Keratinocyte (primary cell): ENCODE measurements around the gene IER3. TPM values are rescaled to one million over a fixed set of nuclear protein-coding genes. Genes with fewer than 3 reads are reported as not detected.

ENCODE experiments used
- DNase-seq: peaks from one replicate; pipeline ENCODE4 v3.0.0-alpha.2; 2011; ENCODE audit warnings: low read depth, missing footprints, low spot score
- FAIRE-seq: peaks from 2 replicates; lab custom pipeline; 2011; peaks lifted over from hg19 to GRCh38; lab: Jason Lieb, UNC
- H2AFZ ChIP-seq: 2 replicates; pipeline ENCODE4 v1.6.0; 2012; ENCODE audit warnings: low read length, control low read depth, inconsistent platforms; ENCODE audit not compliant: control insufficient read depth
- H3K27ac ChIP-seq: 2 replicates; pipeline ENCODE4 v1.5.1; 2011; ENCODE audit warnings: low read length; ENCODE audit not compliant: control insufficient read depth, insufficient read depth
- H3K27me3 ChIP-seq: 3 replicates; pipeline ENCODE4 v1.6.0; 2011; ENCODE audit warnings: low read length; ENCODE audit not compliant: control insufficient read depth, insufficient read depth; ENCODE audit errors: extremely low read depth
- H3K36me3 ChIP-seq, 2 experiments: 2 replicates in 1 of 2; 3 replicates in 1 of 2; pipeline ENCODE4 v1.5.1; 2011; ENCODE audit warnings: low read length in 2 of 2, mild to moderate bottlenecking in 1 of 2; ENCODE audit not compliant: control insufficient read depth in 2 of 2, insufficient read depth in 2 of 2; ENCODE audit errors: extremely low read depth in 1 of 2
- H3K4me1 ChIP-seq: 3 replicates; pipeline ENCODE4 v1.5.1; 2011; ENCODE audit warnings: low read length; ENCODE audit not compliant: control insufficient read depth, insufficient read depth; ENCODE audit errors: extremely low read depth
- H3K4me2 ChIP-seq: 3 replicates; pipeline ENCODE4 v1.6.0; 2011; ENCODE audit warnings: low read depth, low read length; ENCODE audit not compliant: control insufficient read depth, insufficient read depth; ENCODE audit errors: extremely low read depth
- H3K4me3 ChIP-seq, 3 experiments: fragments of 200-600 bp in 1 of 3; sonication (generic) in 1 of 3; 2 replicates in 2 of 3; 3 replicates in 1 of 3; pipeline ENCODE4 v1.5.1; 2011 to 2016; ENCODE audit warnings: low read length in 3 of 3, mild to moderate bottlenecking in 3 of 3, control low read depth in 2 of 3, inconsistent platforms in 1 of 3, low read depth in 1 of 3, mixed read lengths in 1 of 3, mixed run types in 1 of 3, moderate library complexity in 1 of 3; ENCODE audit not compliant: control insufficient read depth in 2 of 3, insufficient read depth in 2 of 3; ENCODE audit errors: extremely low read depth in 1 of 3
- H3K79me2 ChIP-seq: 2 replicates; pipeline ENCODE4 v1.6.0; 2012; ENCODE audit warnings: low read length; ENCODE audit not compliant: control insufficient read depth, insufficient read depth
- H3K9ac ChIP-seq: 3 replicates; pipeline ENCODE4 v1.6.0; 2011; ENCODE audit warnings: low read length; ENCODE audit not compliant: control insufficient read depth, insufficient read depth; ENCODE audit errors: extremely low read depth
- H3K9me1 ChIP-seq: 3 replicates; pipeline ENCODE4 v1.6.0; 2011; ENCODE audit warnings: low read length; ENCODE audit not compliant: control insufficient read depth, insufficient read depth; ENCODE audit errors: extremely low read depth
- H3K9me3 ChIP-seq: 2 replicates; pipeline ENCODE4 v1.5.1; 2012; ENCODE audit warnings: low read depth, low read length; ENCODE audit not compliant: control insufficient read depth
- H4K20me1 ChIP-seq: 3 replicates; pipeline ENCODE4 v1.6.0; 2011; ENCODE audit warnings: low read length; ENCODE audit not compliant: control insufficient read depth, insufficient read depth; ENCODE audit errors: extremely low read depth
- CTCF ChIP-seq, 3 experiments: IDR thresholded peaks in 1 of 3; conservative IDR thresholded peaks in 1 of 3; optimal IDR thresholded peaks in 1 of 3; 2 replicates in 2 of 3; 3 replicates in 1 of 3; pipeline versions ENCODE3 to v1.5.1; 2011; ENCODE audit warnings: low read length in 3 of 3, mild to moderate bottlenecking in 3 of 3, moderate library complexity in 2 of 3, control low read depth in 1 of 3, inconsistent platforms in 1 of 3; ENCODE audit not compliant: insufficient read depth in 2 of 3; ENCODE audit errors: extremely low read depth in 1 of 3
- EZH2 ChIP-seq: IDR thresholded peaks from one replicate; pipeline ENCODE4 v1.6.1; 2012; ENCODE audit warnings: inconsistent platforms, mild to moderate bottlenecking, low read length, moderate library complexity
- dilution Hi-C: fragments of 300-500 bp; cut with MboI; formaldehyde crosslinking; loops from one replicate; pipeline ENCODE4 v1.7.0; 2020; ENCODE audit warnings: low sequenced_read_pairs; ENCODE audit not compliant: extremely low pct_ligation_motif_present
- polyA plus RNA-seq, 5 experiments: library from polyadenylated mRNA; depleted of rRNA in 3 of 5; stranded (reverse) in 3 of 5; stranded (forward) in 1 of 5; unstranded in 1 of 5; fragments of >200 nt; gene quantifications; 1 replicate in 1 of 5; 2 replicates in 3 of 5; 3 replicates in 1 of 5; pipeline versions ENCODE4 v1.2.1 to v1.2.3, GENCODE V29; 2011 to 2012; ENCODE audit warnings: missing spikeins in 2 of 5, low read depth in 1 of 5, low replicate concordance in 1 of 5
- small RNA-seq, 3 experiments: library from RNA; depleted of rRNA; stranded (forward); fragments of <200 nt; gene quantifications; one replicate each; pipeline ENCODE3, GENCODE V24; 2012; ENCODE audit warnings: low read depth in 3 of 3, low replicate concordance in 1 of 3; ENCODE audit not compliant: insufficient read length in 3 of 3

The IER3 gene
- polyA plus RNA-seq, 1 donor (not counting 4 experiments of a cell fraction or from before 2014, with no cell fraction given), result 277 TPM

GRCh38 chr6:30700340-30700739 lies 44.0 kb downstream of the IER3 start:
- no peak overlapping the region for H3K9ac ChIP-seq
- no peaks in the 10 kb centered on the region for H3K9me1 ChIP-seq
- peaks cover 6 to 8% of the 10 kb centered on the region in 2 experiments for H3K36me3 ChIP-seq
- dilution Hi-C loops, result no loop called here
- H3K4me2 ChIP-seq, result no peak overlapping the region
- no peaks in the 10 kb centered on the region for H3K79me2 ChIP-seq
- H2AFZ ChIP-seq, result no peak overlapping the region
- FAIRE-seq (no peak), DNase-seq (no peak)
- no peaks in the 10 kb centered on the region for H4K20me1 ChIP-seq
- H3K4me1 ChIP-seq, result peaks cover under 1% of the 10 kb centered on the region
- TF ChIP-seq EZH2, result no peak
- TF ChIP-seq CTCF (optimal IDR thresholded peaks at IDR 0.05 in 1 of 3, IDR thresholded peaks at IDR 0.05 in 1 of 3, conservative IDR thresholded peaks at IDR 0.05 in 1 of 3; ENCODE audit: extremely low read depth in 1 of 3, insufficient read depth in 2 of 3, low read length in 3 of 3), result no peak
- no peaks in the 10 kb centered on the region for H3K9me3 ChIP-seq
- H3K4me3 ChIP-seq, result no peak overlapping the region
- no peaks in the 10 kb centered on the region for H3K27me3 ChIP-seq
- no peak overlapping the region for H3K27ac ChIP-seq

GRCh38 chr6:30696432-30696831 lies 47.9 kb downstream of the IER3 start:
- H3K36me3 ChIP-seq, result no peaks in the 10 kb centered on the region
- no peak overlapping the region for H3K4me2 ChIP-seq
- H3K9me3 ChIP-seq, result no peaks in the 10 kb centered on the region
- no peaks in the 10 kb centered on the region for H3K9me1 ChIP-seq
- H4K20me1 ChIP-seq, result no peaks in the 10 kb centered on the region
- no peak for FAIRE-seq
- no peak for DNase-seq
- H3K4me3 ChIP-seq, result no peak overlapping the region
- dilution Hi-C loops, result no loop called here
- H3K27ac ChIP-seq, result no peak overlapping the region
- no peak overlapping the region for H3K9ac ChIP-seq
- H3K4me1 ChIP-seq, result peaks cover 10% of the 10 kb centered on the region
- H3K79me2 ChIP-seq, result no peaks in the 10 kb centered on the region
- H3K27me3 ChIP-seq, result no peaks in the 10 kb centered on the region
- H2AFZ ChIP-seq, result no peak overlapping the region
- no peak for TF ChIP-seq CTCF (optimal IDR thresholded peaks at IDR 0.05 in 1 of 3, IDR thresholded peaks at IDR 0.05 in 1 of 3, conservative IDR thresholded peaks at IDR 0.05 in 1 of 3; ENCODE audit: extremely low read depth in 1 of 3, insufficient read depth in 2 of 3, low read length in 3 of 3)
- no peak for TF ChIP-seq EZH2

Small RNA genes within 50 kb of the gene (small RNA-seq; reads per million reads assigned to genes)
- 0 reads per million in 3 experiments for gene RF00019
- gene RN7SL353P, result 0 reads per million in 3 experiments

Other genes with a start within 250 kb of the IER3 start
- gene GNL1, start 188.1 kb downstream of the IER3 start, polyA plus RNA-seq, result 28.7 to 48.2 TPM (median 39.5 TPM) in 3 replicates
- 5.4 to 6.4 TPM (median 6.1 TPM) in 3 replicates for gene PRR3, start 187.3 kb downstream of the IER3 start, polyA plus RNA-seq
- 22.6 to 67.1 TPM (median 30.0 TPM) in 3 replicates for gene ABCF1, start 173.1 kb downstream of the IER3 start, polyA plus RNA-seq
- gene PPP1R10, start 127.3 kb downstream of the IER3 start, polyA plus RNA-seq, result 25.3 to 36.6 TPM (median 30.0 TPM) in 3 replicates
- 55.0 to 74.6 TPM (median 59.8 TPM) in 3 replicates for gene MRPS18B, start 126.7 kb downstream of the IER3 start, polyA plus RNA-seq
- gene ATAT1, start 117.7 kb downstream of the IER3 start, polyA plus RNA-seq, result 3.8 to 6.0 TPM (median 5.4 TPM) in 3 replicates
- gene C6orf136, start 97.4 kb downstream of the IER3 start, polyA plus RNA-seq, result 6.7 to 8.7 TPM (median 7.8 TPM) in 3 replicates
- gene DHX16, start 71.5 kb downstream of the IER3 start, polyA plus RNA-seq, result 27.9 to 36.4 TPM (median 34.2 TPM) in 3 replicates
- gene PPP1R18, start 57.9 kb downstream of the IER3 start, polyA plus RNA-seq, result 87.0 to 114 TPM (median 88.9 TPM) in 3 replicates
- gene NRM, start 53.6 kb downstream of the IER3 start, polyA plus RNA-seq, result 2.7 to 17.8 TPM (median 7.0 TPM) in 3 replicates
- gene MDC1, start 27.3 kb downstream of the IER3 start, polyA plus RNA-seq, result 4.2 to 10.0 TPM (median 6.9 TPM) in 3 replicates
- gene TUBB, start 24.2 kb downstream of the IER3 start, polyA plus RNA-seq, result 1,010 to 1,517 TPM (median 1,159 TPM) in 3 replicates
- gene FLOT1, start 1.9 kb downstream of the IER3 start, polyA plus RNA-seq, result 21.6 to 23.8 TPM (median 22.1 TPM) in 3 replicates
- 104 to 178 TPM (median 152 TPM) in 3 replicates for gene DDR1, start 140.0 kb upstream of the IER3 start, polyA plus RNA-seq
- 34.2 to 44.0 TPM (median 38.7 TPM) in 3 replicates for gene GTF2H4, start 163.7 kb upstream of the IER3 start, polyA plus RNA-seq
- gene VARS2, start 169.7 kb upstream of the IER3 start, polyA plus RNA-seq, result 12.8 to 14.3 TPM (median 13.8 TPM) in 3 replicates
- gene SFTA2, start 187.6 kb upstream of the IER3 start, polyA plus RNA-seq, result not detected in 3 replicates
- 0.05 TPM in 1 of 3 replicates, not detected in the others for gene MUCL3, start 196.4 kb upstream of the IER3 start, polyA plus RNA-seq
- gene MUC21, start 239.2 kb upstream of the IER3 start, polyA plus RNA-seq, result not detected in 3 replicates